ENCODE measurements around the gene ZNF32. TPM values are rescaled to one million over a fixed set of nuclear protein-coding genes. Genes with fewer than 3 reads are reported as not detected.

The ZNF32 gene
- total and polyA plus RNA-seq, 7 donors = 21.3 to 108 (median 72.1) TPM

DNA sequence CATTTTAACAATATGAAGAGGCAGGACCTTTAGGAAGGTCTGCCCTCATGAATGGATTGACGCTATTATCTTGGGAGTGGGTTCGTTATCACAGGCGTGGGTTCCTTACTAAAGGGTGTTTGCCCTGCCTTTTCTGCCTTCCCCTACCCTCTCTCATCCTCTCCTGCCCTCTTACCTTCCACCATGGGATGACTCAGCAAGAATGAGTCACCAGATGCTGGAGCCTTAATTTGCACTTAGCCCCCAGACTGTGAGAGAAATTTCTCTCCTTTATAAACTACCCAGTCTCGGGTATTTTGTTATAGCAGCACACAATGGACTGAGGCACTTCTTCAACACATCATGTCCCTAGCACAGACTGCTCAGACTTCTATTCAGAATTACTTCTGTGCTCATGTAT is 31.4 kb upstream of the ZNF32 start:
- DNase-seq = no peak
- intact Hi-C loops (cut with DNase I) = loop anchor here (10.0 kb wide), 1 partner anchor 385 kb away; no protein-coding TSS in a partner anchor
- no peaks in the 10 kb centered on the region for H3K36me3 ChIP-seq
- no peak overlapping the region for H3K4me3 ChIP-seq
- H3K9me3 ChIP-seq = no peaks in the 10 kb centered on the region
- no peaks in the 10 kb centered on the region for H3K27me3 ChIP-seq
- peak overlapping the region in 1 of 4 donors; percentile 4 for H3K27ac ChIP-seq
- TF ChIP-seq, protein P1, sequence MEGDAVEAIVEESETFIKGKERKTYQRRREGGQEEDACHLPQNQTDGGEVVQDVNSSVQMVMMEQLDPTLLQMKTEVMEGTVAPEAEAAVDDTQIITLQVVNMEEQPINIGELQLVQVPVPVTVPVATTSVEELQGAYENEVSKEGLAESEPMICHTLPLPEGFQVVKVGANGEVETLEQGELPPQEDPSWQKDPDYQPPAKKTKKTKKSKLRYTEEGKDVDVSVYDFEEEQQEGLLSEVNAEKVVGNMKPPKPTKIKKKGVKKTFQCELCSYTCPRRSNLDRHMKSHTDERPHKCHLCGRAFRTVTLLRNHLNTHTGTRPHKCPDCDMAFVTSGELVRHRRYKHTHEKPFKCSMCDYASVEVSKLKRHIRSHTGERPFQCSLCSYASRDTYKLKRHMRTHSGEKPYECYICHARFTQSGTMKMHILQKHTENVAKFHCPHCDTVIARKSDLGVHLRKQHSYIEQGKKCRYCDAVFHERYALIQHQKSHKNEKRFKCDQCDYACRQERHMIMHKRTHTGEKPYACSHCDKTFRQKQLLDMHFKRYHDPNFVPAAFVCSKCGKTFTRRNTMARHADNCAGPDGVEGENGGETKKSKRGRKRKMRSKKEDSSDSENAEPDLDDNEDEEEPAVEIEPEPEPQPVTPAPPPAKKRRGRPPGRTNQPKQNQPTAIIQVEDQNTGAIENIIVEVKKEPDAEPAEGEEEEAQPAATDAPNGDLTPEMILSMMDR (IDR thresholded peaks at IDR 0.05) = no peak
- TF ChIP-seq EP300 (IDR thresholded peaks at IDR 0.05) = no peak
- no peak for TF ChIP-seq POLR2AphosphoS5 (IDR thresholded peaks at IDR 0.05)
- no peak for TF ChIP-seq POLR2A (IDR thresholded peaks at IDR 0.05)
- peaks cover 0 to 27% (median 15%) of the 10 kb centered on the region in 4 donors for H3K4me1 ChIP-seq
- 73% methylated on average over 4 of the region's 4 CpGs for WGBS, 2 donors

DNA sequence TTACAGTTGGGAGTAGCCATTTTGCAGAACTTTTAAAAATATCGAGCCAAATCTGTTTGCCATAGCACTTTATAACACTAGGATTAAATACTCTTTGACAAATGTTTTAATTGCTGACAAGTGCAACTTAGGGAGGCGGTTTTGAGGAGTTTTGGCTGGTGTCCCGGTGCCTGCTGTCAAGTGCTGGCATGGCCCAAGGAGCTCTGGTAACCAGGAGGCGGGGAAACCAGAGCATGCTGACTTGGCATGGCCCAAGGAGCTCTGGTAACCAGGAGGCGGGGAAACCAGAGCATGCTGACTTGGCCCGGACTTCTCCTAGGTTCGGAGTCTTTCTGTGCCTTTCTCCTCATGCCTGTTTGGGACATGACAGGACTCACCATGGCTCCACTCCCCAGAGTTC is 30.8 kb upstream of the ZNF32 start:
- peak; percentile 92 for DNase-seq
- intact Hi-C loops (cut with DNase I) = loop anchor here (10.0 kb wide), 1 partner anchor 1325 kb away; the partner anchor contains the start of gene ZNF22

DNA sequence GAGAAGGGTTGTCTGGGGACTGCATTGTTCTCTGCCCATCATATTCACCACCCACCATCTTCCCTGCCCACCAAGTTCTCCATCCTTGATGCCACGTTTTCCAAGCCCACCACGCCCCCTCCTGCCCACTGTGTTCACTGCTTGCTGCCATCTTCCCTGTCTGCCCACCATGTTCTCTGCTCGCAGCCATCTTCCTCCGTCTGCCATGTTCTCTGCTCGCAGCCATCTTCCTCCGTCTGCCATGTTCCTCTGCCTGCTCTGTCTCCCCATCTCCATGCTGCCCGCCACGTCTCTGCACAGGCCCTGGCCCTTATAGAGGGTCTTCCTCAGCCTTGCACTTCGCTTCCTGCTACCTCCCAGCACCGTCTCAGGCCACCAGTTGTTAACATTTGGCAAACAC is 30.0 kb upstream of the ZNF32 start:
- H3K36me3 ChIP-seq = no peaks in the 10 kb centered on the region
- H3K4me3 ChIP-seq = no peak overlapping the region
- intact Hi-C loops (cut with DNase I) = loop anchor here (10.0 kb wide), 1 partner anchor 1326 kb away; the partner anchor contains the start of gene ZNF22
- no peak for DNase-seq
- peaks cover 0 to 34% (median 20%) of the 10 kb centered on the region in 4 donors for H3K4me1 ChIP-seq
- no peaks in the 10 kb centered on the region for H3K9me3 ChIP-seq
- no peak overlapping the region for H3K27ac ChIP-seq
- WGBS, 2 donors = 85 to 88% methylated on average over 10 of the region's 10 CpGs
- TF ChIP-seq POLR2AphosphoS5 (IDR thresholded peaks at IDR 0.05) = no peak
- no peak for TF ChIP-seq POLR2A (IDR thresholded peaks at IDR 0.05)
- no peak for TF ChIP-seq EP300 (IDR thresholded peaks at IDR 0.05)
- TF ChIP-seq, protein P1 (IDR thresholded peaks at IDR 0.05) = no peak
- no peaks in the 10 kb centered on the region for H3K27me3 ChIP-seq

More for the DNA sequence above, 30.8 kb upstream of the ZNF32 start:
- H3K27ac ChIP-seq = peak overlapping the region in 1 of 4 donors; percentile 4
- no peaks in the 10 kb centered on the region for H3K36me3 ChIP-seq
- no peaks in the 10 kb centered on the region for H3K27me3 ChIP-seq
- H3K9me3 ChIP-seq = no peaks in the 10 kb centered on the region
- peak in 2 of 4 donors; percentile 27 to 31 for TF ChIP-seq POLR2AphosphoS5 (IDR thresholded peaks at IDR 0.05)
- no peak for TF ChIP-seq POLR2A (IDR thresholded peaks at IDR 0.05)
- no peak overlapping the region for H3K4me3 ChIP-seq
- peaks cover 0 to 27% (median 15%) of the 10 kb centered on the region in 4 donors for H3K4me1 ChIP-seq
- WGBS, 2 donors = 36 to 69% methylated on average over 7 of the region's 7 CpGs

DNA sequence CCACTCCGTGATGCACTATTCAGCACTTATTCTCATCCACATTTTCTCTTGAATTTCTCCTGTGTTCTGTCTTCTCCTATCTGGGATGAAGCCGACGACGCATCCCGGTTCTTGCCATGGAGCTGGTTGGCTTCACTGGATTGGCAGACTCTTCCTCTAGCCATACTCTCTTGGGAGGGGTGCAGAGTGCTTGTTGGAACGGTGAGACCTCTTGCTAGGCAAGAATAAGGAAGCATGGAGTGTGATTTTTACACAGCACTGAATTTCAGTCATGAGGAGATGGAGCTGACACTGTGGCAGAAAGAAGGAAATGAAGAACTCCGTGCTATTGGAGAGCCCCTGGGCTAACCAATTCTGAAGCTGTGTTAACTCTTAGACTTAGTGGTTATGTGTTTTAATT is 28.2 kb upstream of the ZNF32 start:
- DNase-seq = no peak
- TF ChIP-seq, protein P1 (IDR thresholded peaks at IDR 0.05) = no peak
- TF ChIP-seq POLR2AphosphoS5 (IDR thresholded peaks at IDR 0.05) (no peak), EP300 (IDR thresholded peaks at IDR 0.05) (no peak), POLR2A (IDR thresholded peaks at IDR 0.05) (no peak)
- Histone ChIP-seq H3K4me3 (no peak overlapping the region), H3K36me3 (no peaks in the 10 kb centered on the region), H3K9me3 (no peaks in the 10 kb centered on the region), H3K27ac (no peak overlapping the region), H3K4me1 (peaks cover 0 to 41% (median 26%) of the 10 kb centered on the region in 4 donors), H3K27me3 (no peaks in the 10 kb centered on the region)
- WGBS, 2 donors = 85 to 89% methylated on average over 7 of the region's 7 CpGs
- intact Hi-C loops (cut with DNase I) = loop anchor here (10.0 kb wide), 1 partner anchor 1328 kb away; the partner anchor contains the start of gene ZNF22

DNA sequence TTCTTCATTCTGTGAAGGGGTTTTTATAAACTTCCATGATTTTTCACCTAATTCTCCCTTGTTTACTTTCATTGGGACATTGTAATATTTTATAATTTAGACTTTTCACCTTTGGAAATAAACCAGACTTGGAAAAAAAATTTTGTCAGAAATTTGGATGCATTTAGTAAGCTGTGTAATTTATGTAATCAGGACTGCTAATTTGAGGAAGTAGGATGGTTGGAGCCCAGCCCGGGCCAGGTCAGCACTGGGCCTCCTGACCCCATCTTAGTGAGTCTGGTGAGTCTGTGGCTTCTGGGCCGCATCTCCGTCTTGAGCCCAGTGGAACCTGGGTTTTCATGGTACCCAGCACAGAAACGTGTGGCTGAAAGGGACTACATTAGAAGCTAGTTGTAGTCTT is 27.6 kb upstream of the ZNF32 start:
- Histone ChIP-seq H3K36me3 (no peaks in the 10 kb centered on the region), H3K27me3 (no peaks in the 10 kb centered on the region), H3K4me1 (peaks cover 0 to 43% (median 28%) of the 10 kb centered on the region in 4 donors), H3K27ac (no peak overlapping the region), H3K4me3 (no peak overlapping the region), H3K9me3 (no peaks in the 10 kb centered on the region)
- 75 to 76% methylated on average over 4 of the region's 4 CpGs for WGBS, 2 donors
- TF ChIP-seq POLR2A (IDR thresholded peaks at IDR 0.05) = no peak
- TF ChIP-seq, protein P1 (IDR thresholded peaks at IDR 0.05) = no peak
- TF ChIP-seq POLR2AphosphoS5 (IDR thresholded peaks at IDR 0.05) = no peak
- no peak for TF ChIP-seq EP300 (IDR thresholded peaks at IDR 0.05)
- DNase-seq = peak; percentile 72
- intact Hi-C loops (cut with DNase I) = loop anchor here (10.0 kb wide), 1 partner anchor 1328 kb away; the partner anchor contains the start of gene ZNF22
